SK-N-SH (cell line): Measurements from ENCODE around the gene BRD3.

ENCODE experiments used
- EP300 ChIP-seq, 2 experiments: IDR thresholded peaks; 2 replicates each; pipeline versions ENCODE4 v1.4.0 to v1.6.1; 2012; ENCODE audit warnings: borderline replicate concordance in 1 of 2, low read depth in 1 of 2, low read length in 1 of 2
- JUND ChIP-seq: IDR thresholded peaks from 2 replicates; pipeline ENCODE4 v1.4.0; 2012
- NRF1 ChIP-seq: IDR thresholded peaks from 2 replicates; pipeline ENCODE4 v1.6.1; 2012; ENCODE audit warnings: low read depth, mild to moderate bottlenecking, low read length
- RAD21 ChIP-seq: IDR thresholded peaks from 2 replicates; pipeline ENCODE4 v1.6.1; 2012; ENCODE audit warnings: mild to moderate bottlenecking, low read length
- TAF1 ChIP-seq: IDR thresholded peaks from 2 replicates; pipeline ENCODE4 v1.6.1; 2012; ENCODE audit warnings: low read depth, mild to moderate bottlenecking, low read length, moderate library complexity, borderline replicate concordance
- TF ChIP-seq, protein P1 (sequence below): fragments of 200-600 bp; sonication (generic); IDR thresholded peaks from 2 replicates; pipeline ENCODE4 v1.6.1; 2017; ENCODE audit warnings: antibody characterized with exemption, mild to moderate bottlenecking, moderate library complexity
- TF ChIP-seq, protein P2 (sequence below): IDR thresholded peaks from 2 replicates; pipeline ENCODE4 v1.4.0; 2012; ENCODE audit warnings: low read depth
- TF ChIP-seq, protein P3 (sequence below): IDR thresholded peaks from 2 replicates; pipeline ENCODE4 v1.4.0; 2012; ENCODE audit warnings: low read depth, borderline replicate concordance

DNA sequence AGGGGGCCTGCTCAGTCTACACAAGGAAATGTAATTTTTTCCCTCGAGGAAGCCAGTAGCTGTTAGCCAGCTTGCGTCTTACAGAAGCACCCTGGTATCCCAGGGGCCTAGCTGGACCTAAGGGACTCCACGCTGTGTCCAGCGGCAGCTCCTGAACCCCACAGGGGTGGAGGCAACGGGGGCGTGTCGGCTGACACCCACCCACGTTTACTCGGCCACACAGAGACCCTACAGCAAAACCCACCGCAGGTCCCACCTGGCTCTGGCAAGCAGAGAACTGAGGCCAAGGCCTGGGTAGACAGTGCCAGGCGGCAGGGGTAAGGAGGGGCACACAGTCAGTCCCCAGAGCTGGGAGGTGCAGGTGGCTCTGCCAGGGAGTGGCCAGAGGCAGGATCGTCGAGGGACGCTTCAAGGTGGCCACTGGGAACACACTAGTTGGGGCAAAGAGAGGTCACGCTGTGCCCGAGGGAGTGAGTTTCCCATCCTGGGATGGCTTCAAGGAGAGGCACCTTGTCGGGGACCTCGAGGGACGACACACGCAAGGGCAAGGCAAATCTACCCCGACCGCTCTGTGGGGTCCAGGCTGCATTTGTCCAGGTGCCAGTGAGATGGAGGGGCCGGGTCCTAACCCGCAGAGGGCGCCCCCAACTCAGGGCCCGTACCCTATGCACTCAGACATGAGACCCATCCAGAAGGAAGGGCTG lies 21.8 kb downstream of the BRD3 start:
- TF ChIP-seq JUND (no peak), NRF1 (no peak), RAD21 (no peak), TAF1 (no peak), EP300 (IDR thresholded peaks at IDR 0.05; ENCODE audit: borderline replicate concordance in 1 of 2, low read depth in 1 of 2, low read length in 1 of 2) (no peak)
- TF ChIP-seq, protein P1, sequence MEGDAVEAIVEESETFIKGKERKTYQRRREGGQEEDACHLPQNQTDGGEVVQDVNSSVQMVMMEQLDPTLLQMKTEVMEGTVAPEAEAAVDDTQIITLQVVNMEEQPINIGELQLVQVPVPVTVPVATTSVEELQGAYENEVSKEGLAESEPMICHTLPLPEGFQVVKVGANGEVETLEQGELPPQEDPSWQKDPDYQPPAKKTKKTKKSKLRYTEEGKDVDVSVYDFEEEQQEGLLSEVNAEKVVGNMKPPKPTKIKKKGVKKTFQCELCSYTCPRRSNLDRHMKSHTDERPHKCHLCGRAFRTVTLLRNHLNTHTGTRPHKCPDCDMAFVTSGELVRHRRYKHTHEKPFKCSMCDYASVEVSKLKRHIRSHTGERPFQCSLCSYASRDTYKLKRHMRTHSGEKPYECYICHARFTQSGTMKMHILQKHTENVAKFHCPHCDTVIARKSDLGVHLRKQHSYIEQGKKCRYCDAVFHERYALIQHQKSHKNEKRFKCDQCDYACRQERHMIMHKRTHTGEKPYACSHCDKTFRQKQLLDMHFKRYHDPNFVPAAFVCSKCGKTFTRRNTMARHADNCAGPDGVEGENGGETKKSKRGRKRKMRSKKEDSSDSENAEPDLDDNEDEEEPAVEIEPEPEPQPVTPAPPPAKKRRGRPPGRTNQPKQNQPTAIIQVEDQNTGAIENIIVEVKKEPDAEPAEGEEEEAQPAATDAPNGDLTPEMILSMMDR: no peak
- TF ChIP-seq, protein P2, sequence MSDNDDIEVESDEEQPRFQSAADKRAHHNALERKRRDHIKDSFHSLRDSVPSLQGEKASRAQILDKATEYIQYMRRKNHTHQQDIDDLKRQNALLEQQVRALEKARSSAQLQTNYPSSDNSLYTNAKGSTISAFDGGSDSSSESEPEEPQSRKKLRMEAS: no peak
- TF ChIP-seq, protein P3, sequence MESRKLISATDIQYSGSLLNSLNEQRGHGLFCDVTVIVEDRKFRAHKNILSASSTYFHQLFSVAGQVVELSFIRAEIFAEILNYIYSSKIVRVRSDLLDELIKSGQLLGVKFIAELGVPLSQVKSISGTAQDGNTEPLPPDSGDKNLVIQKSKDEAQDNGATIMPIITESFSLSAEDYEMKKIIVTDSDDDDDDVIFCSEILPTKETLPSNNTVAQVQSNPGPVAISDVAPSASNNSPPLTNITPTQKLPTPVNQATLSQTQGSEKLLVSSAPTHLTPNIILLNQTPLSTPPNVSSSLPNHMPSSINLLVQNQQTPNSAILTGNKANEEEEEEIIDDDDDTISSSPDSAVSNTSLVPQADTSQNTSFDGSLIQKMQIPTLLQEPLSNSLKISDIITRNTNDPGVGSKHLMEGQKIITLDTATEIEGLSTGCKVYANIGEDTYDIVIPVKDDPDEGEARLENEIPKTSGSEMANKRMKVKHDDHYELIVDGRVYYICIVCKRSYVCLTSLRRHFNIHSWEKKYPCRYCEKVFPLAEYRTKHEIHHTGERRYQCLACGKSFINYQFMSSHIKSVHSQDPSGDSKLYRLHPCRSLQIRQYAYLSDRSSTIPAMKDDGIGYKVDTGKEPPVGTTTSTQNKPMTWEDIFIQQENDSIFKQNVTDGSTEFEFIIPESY: no peak
